GM18870 (cell line): ENCODE data around the gene RAB43.

Experiments
- ATAC-seq: cut with Tn5 transposase; IDR thresholded peaks from one replicate; pipeline ENCODE4 v1.9.1; 2021; ENCODE audit warnings: moderate library complexity; ENCODE audit not compliant: unreplicated experiment

RAB43 gene

GRCh38 chr3:129039271-129040038 is 82.1 kb downstream of the RAB43 start:
- no peak for ATAC-seq

- ATAC-seq: no peak
Measured at GRCh38 chr3:129038121-129038855, 83.3 kb downstream of the RAB43 start.
